CD4-positive, alpha-beta memory T cell (primary cell): ENCODE data around the gene GPR156. TPM values are rescaled to one million over a fixed set of nuclear protein-coding genes. Genes with fewer than 3 reads are reported as not detected.

Source experiments
- CTCF ChIA-PET: fragments of 350-600 bp; sonication (Branson Sonifier 250); formaldehyde crosslinking; loops from one replicate; lab custom pipeline; 2021; ENCODE audit warnings: inconsistent platforms; ENCODE audit not compliant: partially characterized antibody; lab: Charles Lee
- POLR2A ChIA-PET: fragments of 350-600 bp; sonication (Branson Sonifier 250); formaldehyde crosslinking; loops from one replicate; lab custom pipeline; 2021; ENCODE audit not compliant: partially characterized antibody; lab: Charles Lee
- DNase-seq, 5 donors: peaks; one replicate each; pipeline versions ENCODE4 v3.0.0 to v3.0.0-alpha.2; 2020 to 2022; ENCODE audit warnings: mixed read lengths in 1 of 5
- H3K27ac ChIP-seq: one replicate; pipeline ENCODE4 v1.7.0; 2013; ENCODE audit warnings: low read depth, low read length
- H3K27me3 ChIP-seq: 2 replicates; pipeline ENCODE4 v1.7.0; 2013; ENCODE audit warnings: mild to moderate bottlenecking, low read length, moderate library complexity; ENCODE audit not compliant: insufficient read depth
- H3K36me3 ChIP-seq: 2 replicates; pipeline ENCODE4 v1.7.0; 2013; ENCODE audit warnings: mild to moderate bottlenecking, low read length, moderate library complexity; ENCODE audit not compliant: insufficient read depth
- H3K4me1 ChIP-seq: 2 replicates; pipeline ENCODE4 v1.7.0; 2013; ENCODE audit warnings: mild to moderate bottlenecking, low read length, moderate library complexity; ENCODE audit not compliant: insufficient read depth
- H3K4me3 ChIP-seq, 2 donors: one replicate each; pipeline ENCODE4 v1.7.0; 2013; ENCODE audit warnings: low read length in 2 of 2, mild to moderate bottlenecking in 1 of 2
- H3K9me3 ChIP-seq, 2 donors: one replicate each; pipeline ENCODE4 v1.7.0; 2013; ENCODE audit warnings: low read length in 2 of 2, control low read depth in 1 of 2; ENCODE audit not compliant: control insufficient read depth in 1 of 2
- H3K27ac Mint-ChIP-seq, 7 donors: one replicate each; pipeline ENCODE4 v1.8.0; 2020 to 2021; ENCODE audit warnings: mixed read lengths in 7 of 7, mild to moderate bottlenecking in 6 of 7, inconsistent platforms in 3 of 7, moderate library complexity in 3 of 7
- H3K27me3 Mint-ChIP-seq, 2 donors: one replicate each; pipeline ENCODE4 v1.8.0; 2020 to 2021; ENCODE audit warnings: mixed read lengths in 2 of 2
- H3K36me3 Mint-ChIP-seq, 2 donors: one replicate each; pipeline ENCODE4 v1.8.0; 2020 to 2021; ENCODE audit warnings: mixed read lengths in 2 of 2, inconsistent platforms in 1 of 2, mild to moderate bottlenecking in 1 of 2
- H3K4me1 Mint-ChIP-seq, 4 donors: one replicate each; pipeline ENCODE4 v1.8.0; 2020 to 2021; ENCODE audit warnings: mixed read lengths in 4 of 4, mild to moderate bottlenecking in 1 of 4
- H3K4me3 Mint-ChIP-seq, 8 donors: one replicate each; pipeline ENCODE4 v1.8.0; 2020 to 2021; ENCODE audit warnings: mixed read lengths in 8 of 8, mild to moderate bottlenecking in 7 of 8, moderate library complexity in 6 of 8, inconsistent platforms in 3 of 8
- H3K9me3 Mint-ChIP-seq, 8 donors: one replicate each; pipeline ENCODE4 v1.8.0; 2020 to 2021; ENCODE audit warnings: mixed read lengths in 8 of 8, mild to moderate bottlenecking in 5 of 8, inconsistent platforms in 3 of 8, moderate library complexity in 1 of 8
- intact Hi-C: fragments of 100-400 bp; cut with micrococcal nuclease; formaldehyde crosslinking; loops from one replicate; pipeline ENCODE4 v1.15.1; 2023
- polyA plus RNA-seq, 2 donors: library from polyadenylated mRNA; unstranded; fragments of 300-500 nt; fragmentation: Illumina TruSeq; gene quantifications; one replicate each; pipeline ENCODE4 v1.2.3, GENCODE V29; 2021
- total RNA-seq, 2 experiments: library from RNA; stranded (reverse); gene quantifications; one replicate each; pipeline ENCODE4 v1.2.3, GENCODE V29; 2021

The GPR156 gene
- total and polyA plus RNA-seq, 4 experiments from 2014 or later: not detected

- H3K9me3 ChIP-seq: peaks cover 0 to 2% of the 10 kb centered on the region in 2 donors
- Mint-ChIP-seq H3K4me3 (no peak overlapping the region), H3K36me3 (no peaks in the 10 kb centered on the region), H3K4me1 (no peaks in the 10 kb centered on the region), H3K9me3 (peaks cover 5 to 31% (median 13%) of the 10 kb centered on the region in 8 donors), H3K27ac (no peak overlapping the region), H3K27me3 (peaks cover 5% of the 10 kb centered on the region in 2 donors)
- ChIA-PET CTCF (no interaction called here), POLR2A (no interaction called here)
- intact Hi-C loops: no loop called here
- no peak overlapping the region for H3K4me3 ChIP-seq
- no peaks in the 10 kb centered on the region for H3K4me1 ChIP-seq
- no peak for DNase-seq
- H3K36me3 ChIP-seq: no peaks in the 10 kb centered on the region
- no peak overlapping the region for H3K27ac ChIP-seq
- no peaks in the 10 kb centered on the region for H3K27me3 ChIP-seq
These were observed 27.0 kb downstream of the GPR156 start for GRCh38 chr3:120258009-120258408.

GRCh38 chr3:120245386-120245785, 39.6 kb downstream of the GPR156 start:
- Mint-ChIP-seq H3K36me3 (no peaks in the 10 kb centered on the region), H3K4me3 (no peak overlapping the region), H3K4me1 (no peaks in the 10 kb centered on the region), H3K27me3 (peaks cover 11 to 17% of the 10 kb centered on the region in 2 donors), H3K9me3 (peaks cover 0 to 3% (median 0%) of the 10 kb centered on the region in 8 donors), H3K27ac (no peak overlapping the region)
- intact Hi-C loops: no loop called here
- ChIA-PET POLR2A (interaction anchor here (0.7 to 1.9 kb wide), 3 partner anchors 104 to 314 kb away, joined by 3 to 9 read pairs (median 4); partner anchors contain the start of gene LRRC58), CTCF (interaction anchor here (1.1 to 6.7 kb wide), 15 partner anchors 9 to 550 kb away, joined by 3 to 169 read pairs (median 5); partner anchors contain the start of gene LRRC58)
- Histone ChIP-seq H3K4me1 (no peaks in the 10 kb centered on the region), H3K27me3 (peaks cover 4% of the 10 kb centered on the region), H3K9me3 (no peaks in the 10 kb centered on the region), H3K4me3 (no peak overlapping the region), H3K27ac (no peak overlapping the region), H3K36me3 (no peaks in the 10 kb centered on the region)
- no peak for DNase-seq

GRCh38 chr3:120244834-120245225, 40.2 kb downstream of the GPR156 start:
- Histone ChIP-seq H3K9me3 (no peaks in the 10 kb centered on the region), H3K27me3 (peaks cover 4% of the 10 kb centered on the region), H3K4me3 (no peak overlapping the region), H3K36me3 (no peaks in the 10 kb centered on the region), H3K27ac (no peak overlapping the region), H3K4me1 (no peaks in the 10 kb centered on the region)
- CTCF ChIA-PET: interaction anchor here (1.0 to 6.7 kb wide), 19 partner anchors 9 to 550 kb away, joined by 3 to 169 read pairs (median 4); partner anchors contain the start of gene LRRC58
- POLR2A ChIA-PET: interaction anchor here (0.6 to 1.9 kb wide), 5 partner anchors 104 to 314 kb away, joined by 3 to 9 read pairs (median 4); partner anchors contain the start of gene LRRC58
- no peak overlapping the region for H3K27ac Mint-ChIP-seq
- peaks cover 13 to 21% of the 10 kb centered on the region in 2 donors for H3K27me3 Mint-ChIP-seq
- H3K9me3 Mint-ChIP-seq: peaks cover 0 to 3% (median 0%) of the 10 kb centered on the region in 8 donors
- no peaks in the 10 kb centered on the region for H3K4me1 Mint-ChIP-seq
- no peaks in the 10 kb centered on the region for H3K36me3 Mint-ChIP-seq
- no peak for DNase-seq
- no peak overlapping the region for H3K4me3 Mint-ChIP-seq
- intact Hi-C loops: loop anchor here (1.0 kb wide), 5 partner anchors 112 to 550 kb away; no protein-coding TSS in a partner anchor

GRCh38 chr3:120239644-120240043, 45.4 kb downstream of the GPR156 start:
- H3K4me1 Mint-ChIP-seq: no peaks in the 10 kb centered on the region
- no peak overlapping the region for H3K4me3 Mint-ChIP-seq
- H3K4me1 ChIP-seq: no peaks in the 10 kb centered on the region
- H3K27ac Mint-ChIP-seq: no peak overlapping the region
- no peak overlapping the region for H3K4me3 ChIP-seq
- ChIA-PET POLR2A (no interaction called here), CTCF (interaction anchor here (1.1 to 2.5 kb wide), 2 partner anchors 178 to 320 kb away, joined by 8 to 18 read pairs; no protein-coding TSS in a partner anchor)
- no peaks in the 10 kb centered on the region for H3K9me3 Mint-ChIP-seq
- no peaks in the 10 kb centered on the region for H3K9me3 ChIP-seq
- H3K36me3 Mint-ChIP-seq: no peaks in the 10 kb centered on the region
- H3K27ac ChIP-seq: no peak overlapping the region
- no peak for DNase-seq
- H3K36me3 ChIP-seq: no peaks in the 10 kb centered on the region
- intact Hi-C loops: no loop called here
- peaks cover 4% of the 10 kb centered on the region for H3K27me3 ChIP-seq
- H3K27me3 Mint-ChIP-seq: peaks cover 18 to 36% of the 10 kb centered on the region in 2 donors

- intact Hi-C loops: no loop called here
These were observed 57.2 kb downstream of the GPR156 start for GRCh38 chr3:120227710-120228347.

GRCh38 chr3:120224237-120224636, 60.8 kb downstream of the GPR156 start:
- Mint-ChIP-seq H3K4me3 (no peak overlapping the region), H3K27ac (no peak overlapping the region), H3K9me3 (peaks cover 0 to 2% (median 0%) of the 10 kb centered on the region in 8 donors), H3K27me3 (peaks cover 3 to 5% of the 10 kb centered on the region in 2 donors), H3K4me1 (no peaks in the 10 kb centered on the region), H3K36me3 (no peaks in the 10 kb centered on the region)
- Histone ChIP-seq H3K4me1 (no peaks in the 10 kb centered on the region), H3K27me3 (no peaks in the 10 kb centered on the region), H3K36me3 (no peaks in the 10 kb centered on the region), H3K27ac (no peak overlapping the region), H3K9me3 (peaks cover 0 to 3% of the 10 kb centered on the region in 2 donors), H3K4me3 (no peak overlapping the region)
- CTCF ChIA-PET: no interaction called here
- intact Hi-C loops: no loop called here
- POLR2A ChIA-PET: no interaction called here
- no peak for DNase-seq

More at GRCh38 chr3:120227710-120228347, 57.2 kb downstream of the GPR156 start:
- H3K4me1 Mint-ChIP-seq: no peaks in the 10 kb centered on the region
- Histone ChIP-seq H3K4me3 (no peak overlapping the region), H3K9me3 (no peaks in the 10 kb centered on the region), H3K4me1 (no peaks in the 10 kb centered on the region), H3K27me3 (no peaks in the 10 kb centered on the region), H3K27ac (no peak overlapping the region), H3K36me3 (no peaks in the 10 kb centered on the region)
- H3K4me3 Mint-ChIP-seq: no peak overlapping the region
- H3K27ac Mint-ChIP-seq: no peak overlapping the region
- POLR2A ChIA-PET: no interaction called here
- no peaks in the 10 kb centered on the region for H3K36me3 Mint-ChIP-seq
- peaks cover 0 to 6% (median 0%) of the 10 kb centered on the region in 8 donors for H3K9me3 Mint-ChIP-seq
- DNase-seq: no peak
- H3K27me3 Mint-ChIP-seq: peaks cover 1 to 3% of the 10 kb centered on the region in 2 donors
- CTCF ChIA-PET: interaction anchor here (1.1 to 1.4 kb wide), 2 partner anchors 189 to 331 kb away, joined by 3 read pairs; no protein-coding TSS in a partner anchor

GRCh38 chr3:120218981-120219380, 66.0 kb downstream of the GPR156 start:
- H3K27me3 Mint-ChIP-seq: peaks cover 3% of the 10 kb centered on the region in 2 donors
- intact Hi-C loops: no loop called here
- H3K27ac Mint-ChIP-seq: no peak overlapping the region
- H3K9me3 Mint-ChIP-seq: no peaks in the 10 kb centered on the region
- Histone ChIP-seq H3K27me3 (no peaks in the 10 kb centered on the region), H3K36me3 (no peaks in the 10 kb centered on the region), H3K4me1 (no peaks in the 10 kb centered on the region), H3K9me3 (peaks cover 0 to 3% of the 10 kb centered on the region in 2 donors), H3K4me3 (no peak overlapping the region), H3K27ac (no peak overlapping the region)
- ChIA-PET CTCF (no interaction called here), POLR2A (no interaction called here)
- H3K4me3 Mint-ChIP-seq: no peak overlapping the region
- no peaks in the 10 kb centered on the region for H3K36me3 Mint-ChIP-seq
- no peak for DNase-seq
- no peaks in the 10 kb centered on the region for H3K4me1 Mint-ChIP-seq
